GM19438 (cell line): ENCODE measurements around the gene MGP.

Source experiments
- ATAC-seq: cut with Tn5 transposase; IDR thresholded peaks from one replicate; pipeline ENCODE4 v1.9.1; 2021; ENCODE audit warnings: low read depth; ENCODE audit not compliant: unreplicated experiment

The MGP gene

GRCh38 chr12:14885718-14886221, at the start of gene MGP:
TSS of gene MGP (minus strand) at chr12:14885854. CDS start at chr12:14885791, 63 bp downstream.
- no peak for ATAC-seq

GRCh38 chr12:14935031-14935430, 49.4 kb upstream of the MGP start:
- ATAC-seq = no peak

GRCh38 chr12:14934511-14934910, 48.9 kb upstream of the MGP start:
- no peak for ATAC-seq

GRCh38 chr12:14931791-14932560, 46.3 kb upstream of the MGP start:
- ATAC-seq = no peak

GRCh38 chr12:14931359-14931758, 45.7 kb upstream of the MGP start:
- no peak for ATAC-seq

- ATAC-seq = no peak
These were observed 44.6 kb upstream of the MGP start for GRCh38 chr12:14930299-14930698.

- ATAC-seq = no peak
These were observed 43.3 kb upstream of the MGP start for GRCh38 chr12:14928931-14929330.

GRCh38 chr12:14927267-14927666, 41.6 kb upstream of the MGP start:
- ATAC-seq = no peak

- ATAC-seq = no peak
These were observed 38.9 kb upstream of the MGP start for GRCh38 chr12:14924541-14924940.

GRCh38 chr12:14923944-14924343, 38.3 kb upstream of the MGP start:
- no peak for ATAC-seq

- ATAC-seq = no peak
These were observed 35.6 kb upstream of the MGP start for GRCh38 chr12:14921218-14921617.

- no peak for ATAC-seq
These were observed 34.9 kb upstream of the MGP start for GRCh38 chr12:14920475-14921126.

GRCh38 chr12:14919455-14919854, 33.8 kb upstream of the MGP start:
- no peak for ATAC-seq

- no peak for ATAC-seq
These were observed 30.1 kb upstream of the MGP start for GRCh38 chr12:14915736-14916135.

- ATAC-seq = no peak
These were observed 27.7 kb upstream of the MGP start for GRCh38 chr12:14913381-14913781.

GRCh38 chr12:14911131-14911530, 25.5 kb upstream of the MGP start:
- ATAC-seq = no peak

- no peak for ATAC-seq
These were observed 24.6 kb upstream of the MGP start for GRCh38 chr12:14910090-14910915.

GRCh38 chr12:14907953-14908352, 22.3 kb upstream of the MGP start:
- no peak for ATAC-seq

- no peak for ATAC-seq
These were observed 20.5 kb upstream of the MGP start for GRCh38 chr12:14906114-14906513.

GRCh38 chr12:14905269-14906004, 19.8 kb upstream of the MGP start:
- ATAC-seq = no peak
